ENCODE results near the gene C12orf76. TPM values are rescaled to one million over a fixed set of nuclear protein-coding genes. Genes with fewer than 3 reads are reported as not detected.

The C12orf76 gene, protein sequence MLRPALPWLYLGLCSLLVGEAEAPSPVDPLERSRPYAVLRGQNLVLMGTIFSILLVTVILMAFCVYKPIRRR
- total RNA-seq (2022; extraction: Qiagen RNA extraction; ENCODE audit: low read depth), result 6.4 to 8.0 TPM (median 7.1 TPM) in 5 replicates

DNA sequence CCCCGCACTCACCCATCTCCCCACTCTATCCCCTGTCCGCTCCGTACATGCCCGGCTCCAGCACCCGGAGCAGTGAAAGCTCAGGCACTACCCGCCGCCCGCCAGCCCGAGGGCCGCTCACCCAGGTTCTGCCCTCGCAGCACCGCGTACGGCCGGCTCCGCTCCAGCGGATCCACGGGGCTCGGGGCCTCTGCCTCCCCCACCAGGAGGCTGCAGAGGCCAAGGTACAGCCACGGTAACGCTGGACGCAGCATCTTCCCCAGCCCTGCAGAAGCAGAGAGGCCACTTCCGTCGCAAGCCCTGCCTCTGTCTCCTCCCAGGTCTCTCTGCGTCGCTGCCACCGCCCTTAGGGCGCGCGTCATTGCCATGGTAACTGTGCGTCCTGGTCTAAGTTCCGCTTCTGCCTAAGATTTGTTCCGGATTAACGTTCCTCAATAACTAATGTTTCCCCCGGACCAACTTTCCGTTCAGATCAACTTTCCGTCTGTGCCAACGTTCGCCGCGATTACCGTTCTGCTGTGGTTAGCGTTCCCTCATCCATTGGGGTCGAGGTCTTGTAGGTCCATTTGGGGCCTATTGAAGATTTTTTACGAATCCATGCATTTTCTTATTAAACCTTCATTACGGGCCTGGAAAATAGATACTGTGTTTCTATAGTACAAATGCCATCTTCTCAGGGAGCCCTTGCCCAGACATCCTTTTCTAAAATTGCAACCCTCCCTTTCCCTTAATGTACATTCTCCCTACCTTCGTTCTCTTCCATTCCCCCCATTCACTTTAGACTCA is at the start of gene C12orf76:
TSS of gene C12orf76 (minus strand) at position 281 of the 786 bp plus-strand sequence. CDS start at position 254, 27 bp downstream.

DNA sequence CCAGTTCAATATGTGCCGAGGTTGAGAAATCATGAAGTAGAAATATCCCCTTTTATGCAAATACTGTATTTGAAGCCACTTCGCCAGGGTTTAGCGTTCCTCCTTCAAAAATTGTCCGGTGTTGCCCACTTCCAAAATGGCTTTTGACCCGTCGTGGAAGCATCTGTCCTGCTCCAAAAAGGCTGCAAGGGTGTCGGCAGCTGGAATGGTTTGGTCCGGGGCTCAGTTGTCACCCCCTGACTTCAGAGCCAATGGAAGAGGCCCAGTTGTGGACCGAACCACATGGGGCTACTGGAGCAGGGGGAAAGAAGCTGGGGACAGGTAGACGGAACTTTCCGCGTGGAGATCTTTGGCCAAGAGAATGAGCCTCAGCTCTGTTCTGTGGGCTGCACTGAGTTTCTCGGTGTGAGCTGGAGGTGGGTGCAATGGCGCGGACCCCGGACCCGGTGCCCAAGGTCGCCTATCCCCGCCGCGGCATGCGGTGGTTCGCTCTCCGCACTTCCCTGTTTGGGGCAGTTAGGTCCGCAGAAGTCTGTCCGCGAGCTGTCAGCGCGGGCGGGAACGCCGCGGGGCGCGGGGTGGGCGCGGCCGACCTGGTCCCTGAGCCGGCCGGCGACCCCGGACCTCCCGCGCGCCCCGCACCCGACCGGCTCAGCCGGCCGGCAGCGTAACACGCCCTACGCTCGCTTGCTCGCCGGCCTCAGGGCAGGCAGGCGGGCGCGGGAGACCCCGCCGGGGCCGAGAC is 49.2 kb downstream of the C12orf76 start, which contains the start of gene ANKRD13A:
TSS of gene ANKRD13A (plus strand) at position 527 of the 745 bp plus-strand sequence. CDS start 259 bp downstream, outside the sequence.

GRCh38 chr12:109995686-109996482 is 52.4 kb downstream of the C12orf76 start, which contains the start of gene GIT2:
Gene GIT2, minus strand, starts transcription at chr12:109996368. Its CDS starts 144 bp downstream, at chr12:109996224.

Other genes starting within 250 kb of the C12orf76 start
- 0.09 to 0.15 TPM (median 0.11 TPM) in 4 of 5 replicates, not detected in the other for gene TRPV4, start 215.1 kb downstream of the C12orf76 start, total RNA-seq (2022; extraction: Qiagen RNA extraction; ENCODE audit: low read depth)
- 19.9 to 22.3 TPM (median 21.4 TPM) in 5 replicates for gene GLTP, start 168.0 kb downstream of the C12orf76 start, total RNA-seq (2022; extraction: Qiagen RNA extraction; ENCODE audit: low read depth)
- gene TCHP, start 148.2 kb downstream of the C12orf76 start, total RNA-seq (2022; extraction: Qiagen RNA extraction; ENCODE audit: low read depth), result 15.1 to 19.4 TPM (median 16.1 TPM) in 5 replicates
- gene GIT2, start 52.2 kb downstream of the C12orf76 start, total RNA-seq (2022; extraction: Qiagen RNA extraction; ENCODE audit: low read depth), result 15.2 to 20.9 TPM (median 19.2 TPM) in 5 replicates
- gene ANKRD13A, start 49.1 kb downstream of the C12orf76 start, total RNA-seq (2022; extraction: Qiagen RNA extraction; ENCODE audit: low read depth), result 13.6 to 19.2 TPM (median 17.9 TPM) in 5 replicates
- 11.7 to 22.1 TPM (median 21.6 TPM) in 5 replicates for gene IFT81, start 75.8 kb upstream of the C12orf76 start, total RNA-seq (2022; extraction: Qiagen RNA extraction; ENCODE audit: low read depth)
- gene ATP2A2, start 232.7 kb upstream of the C12orf76 start, total RNA-seq (2022; extraction: Qiagen RNA extraction; ENCODE audit: low read depth), result 259 to 341 TPM (median 315 TPM) in 5 replicates